ENCODE data around the gene TPCN1.

The TPCN1 gene

DNA sequence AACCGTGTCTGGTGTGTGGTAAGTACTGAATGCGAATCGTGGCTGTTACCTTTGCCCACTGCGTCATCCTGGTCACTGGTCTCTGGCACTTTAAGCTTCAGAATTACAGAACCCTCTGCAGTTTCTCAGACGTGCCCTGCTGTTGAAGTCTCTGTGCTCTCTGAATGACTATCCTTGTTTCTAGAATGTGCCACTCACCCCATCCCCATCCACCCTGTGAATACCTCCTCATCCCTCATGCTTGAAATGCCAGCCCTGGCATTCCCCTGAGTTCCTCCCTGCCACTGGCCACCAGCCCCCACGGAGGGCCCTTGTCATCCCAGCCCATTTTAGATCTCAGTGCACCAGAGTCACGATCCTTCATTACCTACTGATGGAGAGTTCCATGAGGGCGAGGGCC lies 21.3 kb downstream of the TPCN1 start:
- no peak for FAIRE-seq

DNA sequence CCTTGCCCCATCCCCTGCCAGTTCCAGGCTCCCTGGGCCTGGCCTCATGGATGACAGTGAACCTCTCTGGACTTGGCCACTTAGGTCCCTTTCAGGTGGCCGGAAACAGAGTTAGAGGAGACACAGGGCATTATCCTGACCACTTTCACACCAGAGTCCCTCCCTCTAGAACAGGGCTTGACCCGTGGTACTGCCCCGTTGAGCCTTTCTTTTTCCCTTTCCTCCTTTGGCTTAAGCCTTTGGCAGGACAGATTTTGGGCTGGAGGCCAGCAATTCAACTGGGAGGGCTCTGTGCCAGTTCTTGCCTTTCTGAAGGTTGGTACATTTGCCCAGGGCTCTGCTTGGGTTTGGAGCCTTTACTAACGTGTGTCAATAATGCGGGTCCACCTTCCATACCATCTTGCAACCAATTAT lies 22.8 kb downstream of the TPCN1 start:
- FAIRE-seq = no peak

DNA sequence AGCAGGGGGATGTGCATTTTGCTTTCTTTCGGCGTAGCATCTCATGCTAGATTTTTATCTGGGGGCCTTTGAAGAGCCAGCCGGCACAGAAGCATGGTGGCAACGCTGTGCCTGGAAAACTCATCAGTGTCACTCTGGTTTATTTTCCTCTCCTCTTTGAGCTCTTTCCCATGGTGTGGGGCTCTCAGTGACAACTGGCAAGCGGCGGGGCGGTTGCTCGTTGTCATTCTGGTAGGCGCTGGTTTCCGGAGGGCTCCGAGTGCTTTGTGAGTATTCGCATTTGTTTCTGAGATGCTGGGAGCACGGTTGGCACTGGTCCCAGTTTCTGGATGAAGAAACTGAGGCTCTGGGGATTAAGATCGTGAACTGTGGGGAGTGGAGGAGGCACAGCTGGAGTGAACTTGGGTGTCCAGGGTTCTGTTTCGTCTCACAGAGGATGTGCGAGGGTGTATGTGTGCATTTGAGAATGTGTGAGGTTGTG lies 23.3 kb downstream of the TPCN1 start:
- FAIRE-seq = no peak

DNA sequence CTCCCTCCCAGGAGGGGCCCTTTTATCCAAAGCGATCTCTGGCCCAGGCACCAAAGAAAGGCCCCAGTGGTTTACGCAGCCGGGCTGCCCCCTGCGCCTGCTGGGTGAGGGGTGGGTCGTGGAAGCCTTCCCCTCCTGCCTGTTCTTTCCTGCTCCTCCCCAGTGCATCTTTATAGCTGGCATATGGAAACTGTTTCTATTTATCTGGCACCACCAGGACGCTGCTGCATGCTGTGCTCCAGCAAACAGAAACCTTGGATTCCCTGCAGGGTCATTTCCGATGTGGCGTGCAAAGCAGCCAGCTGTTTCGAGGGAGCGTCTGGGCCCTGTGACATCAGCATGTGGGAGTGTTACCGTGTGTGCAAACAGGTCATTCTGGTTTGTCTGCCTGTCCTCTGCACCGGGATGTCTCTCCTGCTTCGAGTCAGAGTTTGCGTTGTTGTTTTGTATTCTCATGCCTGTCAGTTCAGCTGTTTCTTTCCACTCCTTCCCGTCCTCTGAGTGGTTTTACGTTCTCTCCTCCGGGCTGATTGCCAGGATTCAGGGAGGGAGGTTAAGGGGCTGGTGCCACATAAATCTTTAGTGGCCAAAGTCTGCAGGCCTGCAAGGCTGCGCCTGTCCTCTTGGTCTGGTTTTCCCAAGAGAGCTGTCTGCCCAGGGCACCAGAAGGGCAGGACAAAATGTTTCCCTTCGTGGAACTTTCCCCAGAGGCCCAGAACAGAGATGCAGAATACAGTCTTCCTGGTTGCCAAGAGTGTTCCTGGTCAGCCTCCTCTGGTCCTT lies 24.6 kb downstream of the TPCN1 start:
- FAIRE-seq = peak; percentile 97

DNA sequence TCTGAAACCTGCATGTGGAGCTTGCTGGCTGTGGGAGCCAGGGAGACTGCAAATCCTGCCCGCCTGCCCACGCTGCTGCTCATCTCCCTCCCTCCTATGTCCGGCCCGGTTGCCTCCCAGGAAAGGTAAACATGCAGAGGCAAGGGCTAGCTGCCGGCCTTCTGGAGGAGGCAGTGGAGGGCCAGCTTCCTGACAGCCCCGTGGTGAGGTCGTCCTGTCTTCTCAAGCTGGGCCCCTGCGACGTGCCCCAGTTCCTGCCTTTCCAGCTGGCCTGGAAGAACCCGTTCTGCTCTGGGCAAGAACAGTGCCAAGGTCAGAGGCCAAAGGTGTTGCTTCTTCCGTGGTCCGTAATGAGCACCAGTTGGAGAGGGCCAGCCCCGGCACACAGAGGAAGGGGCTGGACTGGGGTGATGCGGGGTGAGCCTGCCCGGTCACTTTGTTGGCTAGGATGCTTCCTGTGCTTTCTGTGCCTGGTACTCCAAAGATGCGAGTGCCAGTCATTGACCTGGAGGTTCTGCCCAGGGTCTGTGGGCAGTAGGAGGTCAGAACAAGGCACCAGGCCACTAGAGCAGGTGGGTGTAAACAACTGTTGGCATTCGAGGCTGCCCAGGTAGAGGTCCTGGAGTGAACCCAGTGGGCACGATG lies 25.3 kb downstream of the TPCN1 start:
- FAIRE-seq = no peak

DNA sequence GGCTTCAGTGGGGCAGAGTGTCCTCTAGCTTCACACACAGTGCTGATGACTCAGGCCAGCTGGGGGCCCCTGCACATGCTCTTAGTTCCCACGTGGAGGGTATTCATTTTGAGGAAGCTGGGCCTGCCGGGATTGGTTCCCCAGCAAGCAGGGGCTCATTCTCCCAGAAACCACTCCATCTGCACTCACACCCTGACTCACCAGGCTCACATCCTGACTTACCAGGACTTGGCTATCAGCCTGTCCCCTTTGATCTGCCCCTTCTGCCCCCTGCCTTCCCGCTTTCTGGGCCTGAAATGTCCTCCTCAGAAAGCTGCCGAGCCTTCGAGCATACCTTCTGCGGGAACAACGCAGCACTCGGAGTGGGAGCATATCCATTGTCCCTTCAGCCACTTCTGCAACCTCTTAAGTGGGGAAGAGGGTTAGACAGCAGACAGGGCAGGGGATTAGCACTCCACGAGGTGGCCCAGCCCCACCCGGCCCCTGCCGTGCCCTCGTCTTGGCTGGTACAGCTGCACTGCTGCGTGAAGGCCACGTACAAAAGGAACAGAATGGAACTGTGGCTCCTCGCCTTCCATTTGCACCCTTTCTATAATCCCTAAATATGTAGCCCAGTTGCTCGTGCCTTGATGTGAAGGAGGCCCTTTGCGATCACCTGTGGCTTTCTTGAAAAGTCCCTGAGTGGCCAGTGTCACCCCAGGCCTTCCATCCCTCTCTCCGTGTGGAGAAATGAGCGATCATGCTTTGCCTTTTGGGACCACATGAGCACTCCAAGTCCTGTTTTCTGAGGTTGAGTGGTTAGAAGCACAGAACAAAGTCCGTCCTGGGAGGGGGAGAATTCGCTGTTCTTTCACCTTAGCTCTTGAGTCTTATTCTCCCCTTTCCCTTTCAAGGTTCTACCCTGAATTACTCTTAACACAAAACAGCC lies 26.1 kb downstream of the TPCN1 start:
- no peak for FAIRE-seq

DNA sequence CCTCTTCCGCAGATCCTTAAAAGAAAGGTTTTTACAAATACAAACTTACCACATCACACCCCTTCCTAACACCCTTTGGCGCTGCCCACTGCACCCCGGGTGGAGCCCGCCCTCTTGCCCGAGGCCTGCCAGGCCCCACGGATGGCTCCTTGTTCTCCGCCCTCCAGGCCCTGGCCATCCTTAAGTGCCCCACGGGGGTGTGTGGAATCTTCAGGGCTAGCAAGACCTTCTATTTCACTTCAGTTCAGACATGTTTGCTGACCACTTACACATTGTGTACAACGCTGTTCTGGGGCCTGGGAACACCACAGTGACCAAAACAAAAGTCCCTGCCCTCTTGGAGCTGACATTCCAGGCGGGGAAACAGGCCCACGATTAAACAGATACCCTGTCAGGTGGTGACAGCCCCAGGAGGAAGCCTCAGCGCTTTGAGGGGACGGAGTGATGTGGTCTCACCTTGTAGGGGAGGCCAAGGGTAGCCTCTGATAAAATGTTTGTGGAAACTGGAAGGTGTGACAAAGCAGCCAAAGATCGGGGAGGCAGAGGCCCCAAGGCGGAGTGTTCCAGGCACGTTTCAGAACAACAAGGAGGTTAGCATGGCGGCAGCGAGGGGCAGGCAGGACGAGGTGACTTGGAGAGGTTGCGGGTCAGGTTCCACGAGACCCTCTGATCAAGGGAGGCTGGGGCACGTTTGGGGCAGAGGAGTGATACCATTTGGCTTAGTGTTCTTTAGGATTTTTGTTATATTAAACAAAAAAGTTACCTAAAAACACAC lies 27.0 kb downstream of the TPCN1 start:
- FAIRE-seq = no peak

DNA sequence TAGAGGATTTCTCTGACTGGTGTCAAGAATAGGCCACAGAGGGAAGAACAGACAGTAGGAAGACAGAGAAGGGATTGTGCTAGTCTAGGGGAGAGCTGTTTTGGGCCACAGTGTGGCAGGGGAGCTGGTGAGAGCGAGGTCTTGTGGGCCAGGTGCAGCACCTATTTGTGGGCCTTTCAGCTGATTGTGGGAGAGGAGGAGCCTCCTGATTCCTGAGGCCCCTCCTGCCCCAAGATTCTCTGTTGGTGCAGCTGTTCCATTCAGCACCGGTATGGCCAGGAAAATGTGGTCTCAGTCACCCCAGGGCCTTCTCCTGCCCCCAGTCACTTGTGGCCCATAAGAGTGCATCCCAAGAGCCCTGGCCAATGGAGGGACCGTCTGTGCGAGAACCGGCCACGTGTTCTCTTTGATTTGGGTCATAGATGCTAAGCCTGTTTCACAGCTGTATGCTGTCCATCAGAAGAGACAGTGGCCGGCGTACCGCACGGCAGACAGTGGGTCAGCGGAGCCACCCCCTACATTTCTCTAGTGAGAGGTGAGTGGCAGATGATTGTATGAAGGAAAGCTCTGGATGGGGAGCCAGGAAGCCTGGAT lies 27.7 kb downstream of the TPCN1 start:
- FAIRE-seq = no peak

DNA sequence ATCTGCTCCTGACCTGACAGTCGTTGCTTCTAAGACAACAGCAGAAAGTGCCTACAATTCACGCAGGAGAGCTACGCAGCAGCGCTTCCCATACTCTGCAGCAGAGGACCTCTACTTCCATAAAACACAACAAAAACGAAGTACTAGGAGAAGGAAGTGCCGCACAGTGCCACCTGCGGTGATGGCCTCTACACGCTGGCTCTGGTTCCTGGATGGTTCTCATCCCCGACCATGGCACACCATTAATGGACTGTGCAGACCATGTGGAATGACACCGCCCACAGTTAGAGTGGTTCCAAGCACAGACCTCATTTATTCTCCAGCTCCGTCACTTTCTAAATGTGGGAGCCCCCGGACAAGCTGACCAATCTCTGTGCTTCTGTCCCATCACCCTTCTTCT lies 28.3 kb downstream of the TPCN1 start:
- FAIRE-seq = no peak

DNA sequence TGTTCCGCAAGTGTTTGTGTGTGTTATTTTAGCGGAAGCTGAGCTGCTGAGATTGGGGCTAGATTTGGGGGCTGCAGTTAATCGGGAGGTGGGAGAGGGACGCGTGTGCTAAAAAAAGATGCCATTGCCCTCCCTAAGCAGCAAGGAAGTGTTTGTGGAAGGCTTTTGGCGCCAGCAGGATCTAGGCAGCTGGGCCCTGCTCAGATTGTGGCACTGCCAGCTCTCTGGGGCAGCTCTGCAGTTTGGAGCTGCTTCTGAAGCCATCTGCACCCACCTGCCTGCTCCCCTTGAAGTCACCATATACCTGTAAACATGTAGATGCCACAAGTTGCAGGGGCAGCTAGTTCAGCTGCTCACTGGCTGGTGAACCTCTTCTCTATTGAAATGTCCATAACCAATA lies 28.8 kb downstream of the TPCN1 start:
- FAIRE-seq = no peak

DNA sequence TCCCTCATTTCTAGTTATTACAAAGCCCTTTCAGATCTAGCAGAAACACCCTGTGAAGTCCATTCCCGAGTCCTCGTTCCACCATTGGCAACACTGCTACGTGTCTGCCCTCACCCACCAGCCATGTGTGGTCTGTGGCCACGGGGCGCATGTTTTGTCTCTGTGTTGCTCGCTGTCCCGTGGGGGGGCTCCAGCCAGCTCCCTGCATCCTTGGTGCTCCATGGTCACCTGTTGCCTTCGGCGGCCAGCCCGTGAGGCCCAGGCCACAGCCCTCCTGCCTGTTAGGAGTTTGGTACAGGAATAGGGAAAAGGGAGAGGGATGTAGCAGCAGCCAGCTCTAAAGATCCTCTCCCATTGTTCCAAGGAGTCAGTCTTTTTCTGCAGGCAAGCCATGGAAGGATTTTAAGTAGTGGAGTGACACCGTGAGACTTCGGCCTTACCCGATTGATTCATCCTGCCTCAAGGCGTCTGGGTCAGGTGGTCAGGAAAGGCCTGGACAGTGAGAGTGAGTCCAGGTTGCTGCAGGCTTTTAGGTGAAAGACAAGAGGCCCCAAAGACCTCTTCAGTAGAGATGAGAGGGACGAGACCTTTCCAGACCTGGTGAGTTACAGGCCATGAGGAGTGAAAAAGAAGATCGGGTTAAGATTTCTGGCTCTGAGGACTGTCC lies 30.3 kb downstream of the TPCN1 start:
- no peak for FAIRE-seq

DNA sequence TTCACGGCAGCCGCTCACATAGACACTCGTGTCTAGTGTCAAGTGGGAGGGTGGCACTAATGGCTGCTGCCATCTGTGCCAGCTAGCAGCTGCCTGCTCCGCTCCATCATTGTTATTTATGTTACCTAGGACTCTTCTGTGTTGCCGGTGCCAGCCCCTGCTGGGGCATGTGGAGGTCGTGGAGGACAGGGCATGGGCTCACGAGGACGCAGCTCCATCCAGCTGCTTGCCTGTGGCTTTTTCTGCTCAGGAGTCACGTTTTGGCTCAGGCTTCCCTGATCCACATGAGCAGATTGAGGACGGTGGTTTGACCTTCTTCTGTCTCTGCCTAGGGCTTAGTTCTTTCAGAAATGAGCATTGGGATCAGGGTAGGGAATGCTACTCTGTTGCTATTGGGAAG lies 31.2 kb downstream of the TPCN1 start:
- no peak for FAIRE-seq

DNA sequence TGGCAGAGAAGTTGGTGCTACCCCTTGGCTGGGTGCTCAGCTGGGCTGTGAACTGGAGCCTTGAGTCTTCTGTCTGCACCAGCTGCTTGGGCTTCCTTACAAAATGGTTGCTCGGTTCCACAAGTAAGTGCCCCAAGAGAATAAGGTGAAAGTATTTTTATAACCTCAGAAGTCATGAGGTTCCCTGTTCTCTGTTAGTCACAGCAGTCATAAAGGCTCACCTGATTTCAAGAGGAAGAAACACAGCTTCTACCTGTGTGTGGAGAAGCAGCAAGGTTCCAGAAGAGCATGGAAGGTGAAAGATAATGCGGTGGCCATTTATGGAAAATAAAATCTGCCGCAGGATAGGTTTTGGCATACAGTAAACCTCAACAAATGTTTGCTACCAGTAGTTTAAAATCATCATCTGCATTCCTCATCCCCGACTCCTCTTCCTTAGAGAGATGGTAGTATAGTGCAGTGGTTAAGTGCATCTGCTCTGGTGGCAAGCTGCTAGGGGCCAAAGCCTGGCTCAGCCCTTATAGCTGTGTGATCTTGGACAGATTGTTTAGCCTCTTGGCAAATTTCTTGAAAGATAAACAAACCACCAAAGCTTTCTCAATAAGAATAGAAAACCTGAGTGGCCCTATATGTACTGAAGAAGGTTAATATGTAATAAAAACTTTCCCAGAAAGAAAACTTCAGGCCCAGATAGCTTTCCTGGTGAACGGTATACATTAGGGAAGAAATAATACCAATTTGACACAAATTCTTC lies 32.4 kb downstream of the TPCN1 start:
- no peak for FAIRE-seq

DNA sequence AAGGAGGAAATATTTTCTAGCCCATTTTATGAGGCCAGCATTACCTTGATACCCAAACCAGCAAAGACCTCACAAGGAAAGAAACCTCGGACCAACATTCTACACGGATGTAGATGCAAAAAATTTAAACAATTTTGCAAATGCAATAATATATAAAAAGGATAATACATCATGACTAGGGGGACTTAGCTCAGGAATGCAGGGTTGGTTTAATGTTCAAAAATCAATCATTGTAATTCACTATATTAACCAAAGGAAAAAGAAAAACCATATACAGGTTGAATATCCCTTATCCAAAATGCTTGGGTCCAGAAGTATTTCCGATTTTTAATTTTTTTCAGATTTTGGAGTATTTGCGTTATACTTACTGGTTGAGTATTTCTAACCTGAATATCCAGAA lies 33.0 kb downstream of the TPCN1 start:
- FAIRE-seq = no peak

DNA sequence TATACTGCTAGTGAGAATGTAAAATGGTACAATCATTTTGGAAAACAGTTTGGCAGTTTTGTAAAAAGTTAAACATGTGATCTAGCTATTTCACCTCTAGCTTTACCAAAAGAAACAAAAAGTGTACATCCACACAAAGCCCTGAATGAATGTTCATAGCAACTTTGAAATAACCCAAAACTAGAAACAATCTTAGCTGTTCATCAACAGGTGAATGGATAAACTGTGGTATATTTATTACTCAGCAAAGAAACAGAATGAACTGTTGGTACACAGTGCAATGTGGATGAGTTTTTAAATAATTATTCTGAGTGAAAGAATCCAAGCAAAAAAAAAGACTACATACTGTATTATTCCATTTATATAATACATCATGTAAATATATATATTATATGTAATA lies 36.3 kb downstream of the TPCN1 start:
- no peak for FAIRE-seq

DNA sequence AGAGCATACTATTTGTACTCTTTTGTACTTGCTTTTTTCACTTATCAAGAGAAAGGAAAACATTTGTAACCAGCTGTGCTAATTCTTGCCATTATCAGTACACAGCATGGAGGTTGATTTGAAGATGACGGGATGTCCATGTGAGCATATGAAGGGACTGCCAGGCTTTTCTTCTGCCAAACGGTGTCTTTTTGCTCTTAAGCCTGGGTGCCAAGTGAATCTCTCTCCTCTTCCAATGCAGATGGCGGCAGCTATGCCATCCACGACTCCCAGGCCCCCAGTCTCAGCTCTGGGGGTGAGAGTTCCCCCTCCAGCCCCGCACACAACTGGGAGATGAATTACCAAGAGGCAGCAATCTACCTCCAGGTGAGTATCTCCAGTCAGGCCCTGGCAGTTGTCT lies 38.9 kb downstream of the TPCN1 start:
- FAIRE-seq = no peak

DNA sequence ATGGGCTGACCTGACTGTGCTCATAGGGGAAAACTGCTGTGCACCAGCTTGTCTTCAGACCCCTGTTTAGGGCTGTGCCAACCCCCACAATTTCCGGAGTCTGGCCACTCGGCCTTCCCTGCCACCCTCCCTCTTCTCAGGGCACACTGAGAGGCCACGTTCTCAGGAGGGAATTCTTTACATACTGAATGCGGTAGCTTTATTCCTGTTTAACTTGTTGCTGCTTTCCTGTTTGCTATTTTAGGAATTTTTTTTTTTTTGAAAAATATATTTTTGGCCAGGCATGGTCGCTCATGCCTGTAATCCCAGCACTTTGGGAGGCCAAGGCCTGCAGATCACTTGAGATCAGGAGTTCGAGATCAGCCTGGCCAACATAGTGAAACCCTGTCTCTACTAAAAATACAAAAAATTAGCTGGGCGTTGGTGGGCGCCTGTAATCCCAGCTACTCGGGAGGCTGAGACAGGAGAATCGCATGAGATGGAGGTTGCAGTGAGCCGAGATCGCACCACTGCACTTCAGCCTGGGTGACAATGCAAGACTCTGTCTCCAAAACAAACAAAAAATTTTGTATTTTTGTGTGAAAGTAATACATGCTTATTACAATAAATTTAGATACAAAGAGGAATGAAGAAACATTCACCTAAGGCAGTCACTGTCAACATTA lies 39.5 kb downstream of the TPCN1 start:
- no peak for FAIRE-seq

DNA sequence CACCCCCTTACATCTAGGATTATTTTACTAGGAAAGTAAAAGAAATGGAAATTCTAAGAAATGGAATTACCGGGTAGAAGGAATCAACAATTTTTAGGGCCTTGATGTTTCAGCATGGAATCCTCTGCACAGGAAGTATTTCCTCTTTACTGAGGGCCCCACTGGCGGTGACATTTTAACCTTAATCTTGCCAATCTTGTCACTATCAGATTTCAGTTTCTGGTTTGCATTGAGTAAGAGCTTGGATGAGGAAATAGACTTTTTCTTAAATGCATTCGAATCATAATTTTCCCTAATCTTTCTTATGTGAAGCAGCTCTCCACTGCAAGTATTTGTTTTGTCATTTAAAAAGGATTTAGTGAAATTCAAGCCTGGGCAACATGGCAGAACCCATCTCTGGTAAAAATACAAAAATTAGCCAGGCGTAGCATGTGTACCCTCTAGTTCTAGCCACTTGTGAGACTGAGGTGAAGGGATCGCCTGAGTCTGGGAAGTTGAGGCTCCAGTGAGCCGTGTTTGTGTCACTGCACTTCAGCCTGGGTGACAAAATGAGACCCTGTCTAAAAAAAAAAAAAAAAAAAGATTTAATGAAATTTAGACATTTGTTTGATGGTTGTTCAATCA lies 40.7 kb downstream of the TPCN1 start:
- FAIRE-seq = no peak

DNA sequence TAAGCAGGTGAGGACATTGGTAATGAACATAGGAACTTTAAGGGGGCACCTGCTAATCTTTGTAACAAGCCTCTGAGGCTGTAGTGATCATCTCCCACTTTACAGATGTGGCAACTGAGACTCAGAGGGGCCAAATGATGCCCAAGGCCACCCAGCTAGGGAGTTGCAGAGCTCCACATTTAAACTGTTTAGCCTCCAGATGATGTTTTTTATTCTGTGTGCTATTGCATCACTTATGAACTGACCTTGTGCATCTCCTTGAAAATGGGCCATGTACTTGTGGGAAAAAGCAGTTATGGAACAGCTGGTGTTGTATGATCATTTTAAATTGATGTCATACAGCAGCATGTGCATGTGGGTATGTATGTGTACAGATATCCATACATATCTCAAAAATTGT lies 41.4 kb downstream of the TPCN1 start:
- no peak for FAIRE-seq

Data from endometrium (tissue), 2 donors.